Osteoblast (primary cell): Measurements from ENCODE around the gene TEC. TPM values are rescaled to one million over a fixed set of nuclear protein-coding genes. Genes with fewer than 3 reads are reported as not detected.
A peak's percentile ranks its signal among the peaks of the same experiment; 100 is the strongest.

Source experiments
- DNase-seq: peaks from one replicate; pipeline ENCODE4 v3.0.0; 2011; ENCODE audit warnings: low spot score, mixed read lengths; ENCODE audit not compliant: insufficient read length; ENCODE audit errors: missing footprints
- H2AFZ ChIP-seq: 2 replicates; pipeline ENCODE4 v1.6.0; 2011; ENCODE audit warnings: mild to moderate bottlenecking, low read length
- H3K27ac ChIP-seq: 2 replicates; pipeline ENCODE4 v1.5.1; 2011; ENCODE audit warnings: mild to moderate bottlenecking, low read depth, low read length, moderate library complexity
- H3K27me3 ChIP-seq: 2 replicates; pipeline ENCODE4 v1.6.0; 2012; ENCODE audit warnings: mild to moderate bottlenecking, control low read depth, inconsistent platforms, low read length, moderate library complexity; ENCODE audit not compliant: insufficient read depth
- H3K36me3 ChIP-seq: 2 replicates; pipeline ENCODE4 v1.5.1; 2011; ENCODE audit warnings: mild to moderate bottlenecking, low read length, control low read depth, moderate library complexity; ENCODE audit not compliant: insufficient read depth
- H3K4me1 ChIP-seq: 2 replicates; pipeline ENCODE4 v1.5.1; 2011; ENCODE audit warnings: mild to moderate bottlenecking, low read length, control low read depth, moderate library complexity; ENCODE audit not compliant: insufficient read depth
- H3K4me2 ChIP-seq: 2 replicates; pipeline ENCODE4 v1.6.0; 2011; ENCODE audit warnings: mild to moderate bottlenecking, low read length; ENCODE audit not compliant: insufficient read depth
- H3K4me3 ChIP-seq: fragments of 200-600 bp; sonication (generic); 3 replicates; pipeline ENCODE4 v1.5.1; 2012; ENCODE audit warnings: mild to moderate bottlenecking, low read length, inconsistent platforms; ENCODE audit not compliant: insufficient read depth
- H3K79me2 ChIP-seq: 2 replicates; pipeline ENCODE4 v1.6.0; 2012; ENCODE audit warnings: mild to moderate bottlenecking, low read length, control low read depth, inconsistent platforms; ENCODE audit not compliant: insufficient read depth
- H3K9me3 ChIP-seq: 2 replicates; pipeline ENCODE4 v1.5.1; 2011; ENCODE audit warnings: low read depth, low read length, control low read depth
- H4K20me1 ChIP-seq: 2 replicates; pipeline ENCODE4 v1.6.0; 2012; ENCODE audit warnings: mild to moderate bottlenecking, low read length, control low read depth; ENCODE audit not compliant: insufficient read depth
- CTCF ChIP-seq: IDR thresholded peaks from 2 replicates; pipeline ENCODE4 v1.5.1; 2011; ENCODE audit warnings: mild to moderate bottlenecking, low read depth, low read length, moderate library complexity; ENCODE audit errors: extremely low read depth
- total RNA-seq: library from RNA; depleted of rRNA; stranded (reverse); fragments of >200 nt; gene quantifications from 2 replicates; pipeline ENCODE4 v1.2.3, GENCODE V29; 2012

The TEC gene
- total RNA-seq, 1 donor: 1.8 TPM

DNA sequence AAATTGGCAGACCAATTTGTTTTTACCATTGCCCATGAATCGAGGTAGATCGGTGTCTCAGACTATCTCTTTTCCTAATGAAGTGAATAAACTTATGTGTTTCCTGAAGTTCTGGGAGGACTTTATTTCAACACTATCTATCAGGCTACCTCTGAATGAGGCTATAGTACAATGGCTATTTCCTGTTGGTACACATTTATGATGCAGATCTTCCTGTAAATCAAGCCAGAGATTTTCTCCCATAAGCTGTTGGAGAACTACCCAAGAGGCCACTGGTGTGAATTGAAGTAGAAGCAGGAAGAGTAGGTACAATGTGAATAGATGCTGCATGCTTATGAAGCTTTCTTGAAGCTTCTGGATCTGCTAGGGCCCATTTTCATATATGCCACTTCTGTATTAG, 151.6 kb downstream of the TEC start:
- Histone ChIP-seq H3K4me2 (no peak overlapping the region), H2AFZ (no peak overlapping the region)

GRCh38 chr4:48116582-48116981, 153.1 kb downstream of the TEC start:
- Histone ChIP-seq H3K9me3 (no peaks in the 10 kb centered on the region), H3K4me1 (peaks cover 5% of the 10 kb centered on the region), H3K27ac (no peak overlapping the region), H4K20me1 (no peaks in the 10 kb centered on the region), H3K4me3 (no peak overlapping the region), H2AFZ (no peak overlapping the region), H3K4me2 (no peak overlapping the region), H3K79me2 (no peaks in the 10 kb centered on the region), H3K27me3 (peaks cover 7% of the 10 kb centered on the region), H3K36me3 (no peaks in the 10 kb centered on the region)
- no peak for TF ChIP-seq CTCF
- DNase-seq: no peak

More for the DNA sequence above, 151.6 kb downstream of the TEC start:
- Histone ChIP-seq H3K4me3 (no peak overlapping the region), H3K9me3 (no peaks in the 10 kb centered on the region), H3K36me3 (no peaks in the 10 kb centered on the region), H3K27ac (no peak overlapping the region), H3K79me2 (no peaks in the 10 kb centered on the region), H3K27me3 (peaks cover 7% of the 10 kb centered on the region), H3K4me1 (no peaks in the 10 kb centered on the region), H4K20me1 (no peaks in the 10 kb centered on the region)
- DNase-seq: no peak
- no peak for TF ChIP-seq CTCF

DNA sequence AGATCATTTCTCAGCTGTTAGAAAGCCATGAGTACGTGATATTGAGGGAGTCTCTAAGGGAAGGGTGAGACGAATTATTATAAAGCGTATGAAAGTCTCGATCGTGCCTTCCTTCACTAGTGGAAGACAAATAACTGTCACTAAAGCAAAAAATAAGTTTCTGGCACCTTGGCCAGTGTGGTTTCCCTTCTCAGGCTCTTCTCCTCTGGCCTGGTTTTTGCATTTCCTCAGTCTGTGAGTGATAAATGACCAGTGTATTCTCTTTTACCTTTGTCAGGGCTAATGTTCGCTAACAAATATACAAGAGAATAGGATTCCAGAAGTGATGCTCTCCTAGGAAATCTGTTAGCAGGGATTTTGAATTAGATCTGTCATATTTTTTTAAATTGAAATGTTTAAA, 155.2 kb downstream of the TEC start:
- Histone ChIP-seq H4K20me1 (no peaks in the 10 kb centered on the region), H3K4me2 (no peak overlapping the region), H3K27me3 (peaks cover 4% of the 10 kb centered on the region), H2AFZ (no peak overlapping the region), H3K27ac (no peak overlapping the region), H3K4me3 (no peak overlapping the region), H3K9me3 (no peaks in the 10 kb centered on the region), H3K4me1 (peaks cover 7% of the 10 kb centered on the region), H3K79me2 (no peaks in the 10 kb centered on the region), H3K36me3 (no peaks in the 10 kb centered on the region)
- TF ChIP-seq CTCF: no peak
- DNase-seq: no peak

- Histone ChIP-seq H2AFZ (peak overlapping the region; percentile 58), H3K9me3 (no peaks in the 10 kb centered on the region), H3K4me3 (peak overlapping the region; percentile 25), H3K27me3 (no peaks in the 10 kb centered on the region), H3K27ac (no peak overlapping the region), H3K79me2 (no peaks in the 10 kb centered on the region), H3K4me2 (peak overlapping the region; percentile 32), H3K4me1 (peaks cover 7% of the 10 kb centered on the region), H4K20me1 (no peaks in the 10 kb centered on the region), H3K36me3 (no peaks in the 10 kb centered on the region)
- TF ChIP-seq CTCF: no peak
- peak; percentile 43 for DNase-seq
Measured at GRCh38 chr4:48112017-48112667, 157.5 kb downstream of the TEC start.
